HG02885 (cell line): ENCODE results near the gene C11orf68.

Experiments
- ATAC-seq: cut with Tn5 transposase; IDR thresholded peaks from one replicate; pipeline ENCODE4 v1.9.1; 2021; ENCODE audit warnings: mild to moderate bottlenecking; ENCODE audit not compliant: unreplicated experiment, poor library complexity

Gene C11orf68

GRCh38 chr11:65879617-65880016, 39.2 kb downstream of the C11orf68 start, which contains the start of gene CTSW:
TSS of gene CTSW (plus strand) at chr11:65879837. CDS start at chr11:65879855, 18 bp downstream.
- ATAC-seq = no peak

- peak; percentile 84 for ATAC-seq
Observed at GRCh38 chr11:65873318-65874156, 45.3 kb downstream of the C11orf68 start.

GRCh38 chr11:65872586-65873317, 46.1 kb downstream of the C11orf68 start, which contains the start of gene EFEMP2:
TSS of gene EFEMP2 (minus strand) at chr11:65872800. CDS start at chr11:65872354, 446 bp downstream.
- no peak for ATAC-seq

- no peak for ATAC-seq
Observed at GRCh38 chr11:65871811-65872548, 46.9 kb downstream of the C11orf68 start.

GRCh38 chr11:65870706-65871681, 47.9 kb downstream of the C11orf68 start:
- ATAC-seq = no peak

- no peak for ATAC-seq
Observed at GRCh38 chr11:65870307-65870658, 48.6 kb downstream of the C11orf68 start.

- no peak for ATAC-seq
Observed at GRCh38 chr11:65869643-65870306, 49.1 kb downstream of the C11orf68 start.

GRCh38 chr11:65868907-65869306, 50.0 kb downstream of the C11orf68 start:
- no peak for ATAC-seq

GRCh38 chr11:65868076-65868667, 50.7 kb downstream of the C11orf68 start:
- no peak for ATAC-seq

- ATAC-seq = no peak
Observed at GRCh38 chr11:65867284-65868071, 51.4 kb downstream of the C11orf68 start.
